GM19193 (cell line): ENCODE data around the gene DNAJC13.

Experiments
- POLR2A ChIP-seq: IDR thresholded peaks from 4 replicates; pipeline ENCODE4 v1.6.1; 2011; ENCODE audit not compliant: insufficient read depth, insufficient read length; ENCODE audit errors: extremely low read depth

Gene DNAJC13

DNA sequence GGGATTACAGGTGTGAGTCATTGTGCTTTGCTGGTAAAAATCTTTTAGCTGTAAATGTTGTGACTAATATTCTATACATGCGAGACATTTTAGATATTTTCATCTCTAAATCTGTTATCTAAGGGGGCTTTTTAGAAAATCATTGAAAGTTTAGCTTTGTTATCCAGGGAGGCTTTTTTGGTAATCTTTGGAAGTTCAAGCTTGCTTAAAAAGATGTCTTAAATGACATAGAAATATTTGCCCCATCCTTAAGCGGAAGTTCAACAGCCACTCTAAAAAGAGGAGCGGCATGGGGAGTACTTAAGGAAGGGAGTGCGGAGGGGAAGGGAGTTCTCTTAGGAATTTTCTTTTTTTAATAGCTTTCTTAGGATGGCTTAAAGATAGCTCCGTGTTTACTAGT, 26.1 kb downstream of the DNAJC13 start:
- TF ChIP-seq POLR2A: no peak

DNA sequence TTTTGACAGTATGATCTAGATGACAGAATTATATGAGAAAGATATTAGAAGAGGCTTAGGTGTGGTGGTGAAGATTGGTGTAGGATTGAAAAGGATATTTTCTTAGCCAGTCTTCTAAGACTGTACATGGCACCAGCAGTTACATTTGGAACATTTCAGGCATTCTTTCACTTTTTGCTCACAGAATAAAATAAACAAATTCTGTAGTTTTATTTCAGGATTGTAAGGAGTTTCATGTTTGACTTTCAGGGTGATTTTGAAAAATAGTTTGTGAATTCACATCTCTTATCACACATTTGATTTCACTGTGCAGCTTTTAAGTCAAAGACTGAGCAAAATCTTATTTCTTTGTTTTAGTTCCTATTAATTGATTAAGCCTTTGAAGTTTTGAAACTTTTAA, 27.1 kb downstream of the DNAJC13 start:
- no peak for TF ChIP-seq POLR2A

DNA sequence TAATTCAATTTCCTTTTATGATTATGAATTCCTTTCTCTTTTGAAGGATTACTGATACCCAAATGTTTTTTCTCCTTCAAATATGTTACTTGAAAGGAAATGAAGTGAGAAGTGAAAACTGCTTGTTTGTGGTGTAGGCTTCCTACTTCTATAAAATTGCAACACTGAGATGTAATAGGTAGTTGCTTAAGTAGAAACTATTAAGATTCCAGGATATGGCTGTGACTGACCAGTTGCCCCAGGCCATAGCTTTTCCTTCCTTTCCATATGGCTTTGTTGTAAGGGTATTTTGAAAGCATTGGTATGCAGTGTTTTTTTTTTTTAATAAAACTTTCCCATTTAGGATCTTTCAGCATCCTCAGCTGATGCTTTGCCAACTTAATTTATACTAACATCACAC, 28.5 kb downstream of the DNAJC13 start:
- TF ChIP-seq POLR2A: no peak

DNA sequence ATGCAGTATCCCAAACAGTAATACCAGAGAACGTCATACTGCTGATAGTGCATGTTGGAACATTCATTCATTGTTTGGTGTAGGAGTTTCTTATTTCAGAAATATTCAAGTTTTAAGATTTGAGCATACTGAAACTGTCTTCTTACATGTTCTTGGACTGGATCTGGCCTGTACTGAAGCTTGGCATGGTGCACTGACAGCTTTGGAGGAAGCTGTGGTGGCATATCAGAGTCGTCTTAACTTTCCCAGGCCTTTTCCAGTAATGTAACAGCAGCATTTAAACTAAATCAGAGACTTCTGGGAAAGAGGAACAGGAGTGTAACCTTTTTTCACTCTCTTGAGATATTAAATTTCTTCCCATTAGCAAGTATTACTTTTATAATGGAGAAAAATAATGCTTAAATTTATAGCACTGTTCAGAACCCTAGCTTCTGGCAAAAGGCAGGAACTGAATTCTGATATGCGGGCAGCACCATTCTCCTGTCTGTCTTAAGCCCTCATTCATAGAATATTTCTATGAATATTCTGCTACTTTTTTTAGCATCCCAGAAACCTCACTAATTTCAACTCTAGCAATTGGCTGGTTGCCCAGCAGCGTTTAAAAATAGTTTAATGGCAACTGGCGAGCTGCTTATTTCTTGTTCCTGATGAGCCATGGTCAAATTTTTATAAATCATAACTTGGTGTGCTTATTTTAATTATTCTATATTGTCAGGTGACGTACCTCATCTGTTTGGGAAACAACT, 31.1 kb downstream of the DNAJC13 start:
- TF ChIP-seq POLR2A: no peak

DNA sequence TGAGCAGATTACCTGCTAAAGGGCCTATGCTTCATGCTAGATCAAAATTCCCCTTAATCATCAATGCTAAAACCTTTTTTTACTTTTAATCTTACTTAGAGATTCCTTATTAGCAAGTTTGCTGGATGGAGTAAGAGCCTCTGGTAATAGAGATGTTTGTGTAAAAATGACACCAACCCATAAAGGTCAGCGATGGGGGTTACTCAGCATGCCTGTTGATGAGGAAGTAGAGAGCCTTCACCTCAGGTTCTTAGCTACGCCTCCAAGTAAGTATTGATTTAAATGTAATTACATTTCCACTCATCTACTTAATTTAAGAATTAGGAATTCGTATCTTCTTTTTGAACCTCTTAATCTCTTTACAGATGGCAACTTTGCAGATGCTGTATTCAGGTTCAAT, 38.8 kb downstream of the DNAJC13 start:
- no peak for TF ChIP-seq POLR2A

DNA sequence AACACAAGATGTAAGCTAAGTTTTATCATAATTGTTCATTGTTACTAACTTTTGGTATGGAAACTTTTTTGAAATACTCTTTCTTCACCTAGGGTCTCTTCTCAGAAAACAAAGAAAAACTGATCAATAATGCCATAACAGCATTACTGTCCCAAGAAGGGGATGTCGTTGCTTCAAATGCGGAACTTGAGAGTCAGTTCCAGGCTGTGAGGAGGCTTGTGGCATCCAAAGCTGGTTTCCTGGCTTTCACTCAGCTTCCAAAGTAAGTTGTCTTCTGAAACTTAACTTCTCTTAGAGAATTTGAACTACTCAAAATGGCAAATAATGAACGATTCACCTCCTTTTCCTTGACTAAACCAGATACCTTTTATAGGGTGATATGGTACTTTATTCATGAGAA, 39.3 kb downstream of the DNAJC13 start:
- no peak for TF ChIP-seq POLR2A

DNA sequence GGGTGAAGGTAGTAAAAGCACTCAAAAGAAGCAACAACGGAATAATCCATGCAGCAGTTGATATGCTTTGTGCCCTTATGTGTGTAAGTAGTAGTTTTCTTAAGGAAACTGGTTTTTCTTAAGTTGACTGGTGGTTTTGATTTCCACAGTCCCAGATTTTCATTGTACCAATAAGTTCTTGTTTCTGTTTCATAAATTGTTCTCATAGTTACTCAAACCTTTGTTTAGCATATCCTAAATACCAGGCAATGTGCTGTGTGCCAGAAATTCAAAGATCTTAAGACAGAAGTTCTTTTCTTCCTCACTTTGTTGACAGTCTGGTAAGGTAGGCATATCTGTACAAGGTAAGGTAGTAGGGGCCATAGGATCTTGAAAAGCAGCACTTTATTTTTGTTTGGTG, 40.0 kb downstream of the DNAJC13 start:
- TF ChIP-seq POLR2A: no peak

DNA sequence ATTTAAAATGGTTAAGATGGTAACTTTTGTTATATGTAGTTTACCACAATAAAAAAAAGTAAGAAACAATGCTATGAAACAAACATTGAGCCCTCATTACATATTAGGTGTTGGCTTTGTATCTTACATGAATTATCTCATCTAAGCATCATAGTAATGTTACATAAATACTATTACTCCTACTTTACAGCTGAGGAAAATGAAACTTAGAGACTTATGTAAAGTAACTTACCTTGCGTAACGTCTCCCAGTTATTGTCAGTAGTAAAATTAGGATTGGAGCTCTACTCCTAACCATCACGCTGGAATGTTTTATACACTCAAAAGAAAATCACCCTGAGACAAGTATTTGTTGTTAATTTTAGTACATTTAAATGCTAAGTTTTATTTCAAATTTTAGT, 42.2 kb downstream of the DNAJC13 start:
- TF ChIP-seq POLR2A: no peak

DNA sequence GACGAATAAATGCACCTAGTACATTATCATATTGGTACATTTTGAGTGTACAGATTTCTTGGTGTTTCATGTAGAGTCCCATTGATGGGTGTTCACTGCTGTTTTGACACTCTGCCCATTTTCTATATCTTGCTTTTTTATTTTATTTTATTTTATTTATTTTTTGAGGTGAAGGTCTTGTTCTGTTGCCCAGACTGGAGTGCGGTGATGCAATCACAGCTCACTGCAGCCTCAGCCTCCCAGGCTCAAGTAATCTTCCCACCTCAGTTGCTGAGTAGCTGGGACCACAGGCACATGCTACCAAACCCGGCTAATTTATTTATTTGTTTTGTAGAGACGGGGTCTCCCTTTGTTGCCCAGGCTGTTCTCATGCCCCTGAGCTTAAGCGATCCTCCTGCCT, 44.2 kb downstream of the DNAJC13 start:
- TF ChIP-seq POLR2A: no peak

DNA sequence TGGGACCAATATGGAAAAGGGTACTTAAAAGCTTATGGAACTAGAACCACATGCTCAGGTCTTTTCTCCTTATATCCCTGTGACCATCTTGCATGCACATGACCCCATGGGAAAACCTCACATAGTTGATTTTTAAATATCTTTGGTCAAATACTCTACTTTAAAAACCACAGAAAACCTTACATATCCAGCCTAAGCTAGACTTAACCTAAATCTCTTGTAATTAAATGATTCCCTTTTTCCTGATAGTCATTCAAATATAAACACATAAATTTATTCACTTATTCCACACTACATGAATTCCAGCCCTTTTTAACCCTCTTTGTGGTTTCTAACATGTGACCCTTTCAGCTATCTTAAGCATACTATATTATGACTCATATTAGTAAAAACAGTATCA, 46.8 kb downstream of the DNAJC13 start:
- TF ChIP-seq POLR2A: no peak

DNA sequence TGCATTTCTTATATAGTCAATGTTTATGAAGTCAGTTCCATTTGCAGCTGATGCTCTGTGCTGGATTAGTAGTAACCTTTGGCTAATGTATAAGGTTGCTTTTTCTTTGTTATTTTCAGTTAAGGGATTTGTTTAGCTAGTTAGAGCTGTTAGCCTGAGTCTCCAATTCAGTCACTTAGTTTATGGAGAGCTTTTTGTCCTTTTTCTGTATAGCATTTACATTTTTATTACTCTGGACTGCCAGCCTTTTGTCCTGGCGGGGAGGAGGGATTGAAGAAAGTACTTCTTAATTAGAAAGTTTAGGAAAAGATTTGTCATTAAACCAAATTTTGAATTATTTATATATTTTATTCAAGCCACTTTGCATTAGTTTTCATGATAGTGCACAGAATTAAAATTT, 52.0 kb downstream of the DNAJC13 start:
- no peak for TF ChIP-seq POLR2A

DNA sequence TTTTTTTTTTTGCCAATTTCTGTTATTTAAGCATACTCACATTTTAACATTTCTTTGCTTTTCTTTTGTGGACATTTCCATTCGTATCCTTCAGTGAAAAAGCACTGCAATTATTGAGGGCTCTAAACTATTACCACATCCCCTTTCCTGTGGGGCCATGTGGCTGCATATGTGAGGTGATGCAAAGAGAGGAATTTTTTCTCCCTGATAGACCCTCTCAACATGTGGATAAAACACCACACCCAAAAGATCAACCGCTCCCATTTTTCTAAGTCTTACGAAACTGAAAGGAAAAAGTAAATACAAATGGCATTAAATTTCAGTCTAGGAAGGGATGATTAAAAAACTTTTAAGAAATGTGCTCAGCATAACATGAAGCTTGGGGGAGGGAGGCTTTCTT, 68.8 kb downstream of the DNAJC13 start:
- no peak for TF ChIP-seq POLR2A

DNA sequence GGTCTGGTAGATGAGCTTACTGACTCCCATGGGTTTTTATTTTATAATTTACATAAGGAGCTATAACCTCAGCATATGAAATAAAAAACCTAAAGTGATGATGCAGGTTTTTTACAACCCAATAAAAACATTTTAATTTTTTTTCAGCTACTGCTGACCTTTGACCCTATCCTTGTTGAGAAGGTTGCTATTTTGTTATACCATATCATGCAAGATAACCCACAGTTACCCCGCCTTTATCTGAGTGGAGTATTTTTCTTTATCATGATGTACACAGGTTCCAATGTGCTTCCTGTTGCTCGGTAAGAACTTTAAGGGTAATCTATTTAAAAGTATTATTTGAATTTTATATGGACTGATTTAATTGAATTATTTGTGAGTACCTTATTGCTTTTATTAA, 70.8 kb downstream of the DNAJC13 start:
- TF ChIP-seq POLR2A: no peak

DNA sequence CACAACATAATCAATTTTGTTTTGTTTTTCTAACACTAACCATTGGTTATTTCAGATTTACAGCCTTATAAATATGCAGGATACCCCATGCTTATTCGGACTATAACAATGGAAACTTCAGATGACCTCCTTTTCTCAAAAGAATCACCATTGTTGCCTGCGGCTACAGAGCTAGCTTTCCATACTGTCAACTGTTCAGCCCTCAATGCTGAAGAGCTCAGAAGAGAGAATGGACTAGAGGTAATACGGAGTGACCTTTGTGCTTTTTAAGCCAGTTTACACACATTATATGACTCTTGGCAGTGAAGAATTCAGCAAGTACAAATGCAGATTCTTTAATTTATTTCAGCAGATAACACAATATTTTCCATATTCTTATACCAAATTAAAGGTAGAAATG, 81.8 kb downstream of the DNAJC13 start:
- TF ChIP-seq POLR2A: no peak

DNA sequence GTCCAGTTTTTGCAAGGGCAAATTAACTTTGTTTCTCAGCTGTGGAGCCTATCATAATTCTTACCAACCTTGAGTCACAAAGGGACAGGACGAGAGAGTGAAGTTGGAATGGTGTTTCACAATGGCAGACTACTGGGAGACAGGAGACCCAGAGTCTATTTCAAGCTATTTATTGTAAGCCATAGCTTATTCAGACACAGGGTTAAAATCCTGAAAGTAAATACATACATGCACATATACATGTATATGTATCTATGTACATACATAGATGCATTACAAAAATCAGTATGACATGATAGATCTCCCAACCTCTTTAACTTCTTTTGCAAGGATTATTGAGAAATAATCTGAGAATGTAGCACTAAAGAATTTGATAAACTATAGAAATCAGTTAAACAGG, 86.3 kb downstream of the DNAJC13 start:
- TF ChIP-seq POLR2A: no peak

DNA sequence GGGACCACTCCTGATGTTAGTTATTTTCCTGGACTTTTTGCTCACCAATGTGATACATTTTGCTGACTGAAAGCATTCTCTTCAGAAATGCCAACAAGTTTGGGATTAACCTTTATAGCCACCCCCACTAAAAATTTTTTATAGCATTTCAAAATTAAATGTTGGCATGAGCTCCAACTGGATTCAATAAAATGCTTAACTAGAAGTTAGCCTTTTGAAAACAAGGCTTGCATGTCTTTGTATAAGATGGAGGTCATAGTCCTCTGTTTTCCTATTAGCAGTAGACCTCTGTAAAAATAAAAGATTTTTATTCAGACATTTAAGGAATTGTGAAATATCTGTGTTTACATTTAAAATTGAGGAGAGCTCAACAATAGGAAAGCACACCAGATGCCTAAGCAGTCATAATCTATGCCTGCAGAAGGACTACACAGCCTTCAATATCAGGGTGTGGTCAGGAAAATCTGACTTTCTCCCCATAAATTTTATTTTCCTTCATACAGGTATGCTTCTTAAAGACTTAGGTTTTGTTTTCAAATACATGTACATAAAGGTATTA, 87.2 kb downstream of the DNAJC13 start:
- TF ChIP-seq POLR2A: no peak

DNA sequence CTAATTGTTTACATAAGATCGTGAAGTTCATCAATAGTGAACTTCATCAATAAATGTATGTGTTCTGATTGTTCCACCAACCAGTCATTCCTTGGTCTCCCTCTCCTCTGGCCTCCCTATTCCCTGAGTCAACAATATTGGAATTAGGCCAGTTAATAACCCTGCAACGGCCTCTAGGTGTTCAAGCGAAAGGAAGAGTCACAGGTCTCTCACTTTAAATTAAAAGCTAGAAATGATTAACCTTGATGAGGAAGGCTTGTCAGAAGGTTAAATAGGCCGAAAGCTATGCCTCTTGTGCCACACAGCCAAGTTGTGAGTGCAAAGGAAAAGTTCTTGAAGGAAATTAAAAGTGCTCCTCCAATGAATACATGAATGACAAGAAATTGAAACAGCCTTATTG, 90.4 kb downstream of the DNAJC13 start:
- no peak for TF ChIP-seq POLR2A

DNA sequence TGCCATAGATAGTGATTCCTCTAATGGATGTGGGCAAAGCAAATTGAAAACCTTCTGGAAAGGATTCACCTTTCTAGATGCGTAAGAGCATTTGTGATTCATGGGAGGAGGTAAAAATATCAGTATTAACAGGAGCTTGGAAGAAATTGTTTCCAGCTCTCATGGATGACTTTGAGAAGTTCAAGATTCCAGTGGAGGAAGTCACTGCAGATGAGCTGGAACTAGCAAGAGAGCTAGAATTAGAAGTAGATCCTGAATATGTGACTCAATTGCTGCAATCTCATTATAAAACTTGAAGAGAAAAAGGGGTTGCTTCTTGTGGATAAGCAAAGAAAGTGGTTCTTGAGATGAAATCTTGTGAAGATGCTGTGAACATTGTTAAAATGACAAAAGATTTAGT, 91.8 kb downstream of the DNAJC13 start:
- TF ChIP-seq POLR2A: no peak

DNA sequence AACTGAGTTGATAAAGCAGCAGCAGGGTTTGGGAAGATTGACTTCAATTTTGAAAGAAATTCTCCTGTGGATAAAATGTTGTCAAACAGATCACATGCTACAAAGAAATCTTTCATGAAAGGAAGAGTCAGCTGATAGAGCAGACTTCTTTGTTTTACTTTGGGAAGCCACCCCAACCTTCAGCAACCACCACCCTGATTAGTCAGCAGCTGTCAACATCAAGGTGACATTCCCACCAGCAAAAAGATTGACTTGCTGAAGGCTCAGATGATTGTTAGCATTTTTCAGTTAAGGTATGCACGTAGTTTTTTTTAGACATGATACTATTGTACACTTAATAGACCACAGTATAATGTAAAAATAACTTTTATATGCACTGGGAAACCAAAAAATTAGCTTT, 92.2 kb downstream of the DNAJC13 start:
- no peak for TF ChIP-seq POLR2A
